OCI-LY3 (cell line): ENCODE measurements around the gene NMNAT1.

Experiments used
- CTCF ChIP-seq: fragments of 200-600, 300-600 bp; sonication (generic); IDR thresholded peaks from 2 replicates; pipeline ENCODE4 v1.5.1; 2014; ENCODE audit warnings: antibody characterized with exemption, low read length, low read depth
- EZH2phosphoT487 ChIP-seq: fragments of 200-600 bp; shearing (Covaris generic); IDR thresholded peaks from 2 replicates; pipeline ENCODE4 v1.6.1; 2018; ENCODE audit warnings: antibody characterized with exemption, mixed run types, low read depth

- TF ChIP-seq CTCF (no peak), EZH2phosphoT487 (no peak)
Observed at GRCh38 chr1:9912264-9912936, 30.9 kb upstream of the NMNAT1 start.
